ENCODE results near the gene PIK3R6.

The PIK3R6 gene

GRCh38 chr17:8835631-8836364, 31.7 kb downstream of the PIK3R6 start:
- Histone ChIP-seq H3K27ac (ENCODE audit: insufficient read depth in 1 of 2, low read depth in 1 of 2, low read length in 2 of 2, poor library complexity in 1 of 2, severe bottlenecking in 2 of 2) (no peak overlapping the region), H3K4me3 (ENCODE audit: control insufficient read depth in 1 of 7, extremely low read depth in 1 of 7, insufficient read depth in 4 of 7, low read depth in 2 of 7, low read length in 6 of 7) (no peak overlapping the region), H3K36me3 (ENCODE audit: control insufficient read depth in 4 of 4, insufficient read depth in 4 of 4, low read length in 3 of 4) (peaks cover 0 to 44% (median 16%) of the 10 kb centered on the region in 4 experiments), H3K27me3 (replicated peaks in 2 of 5; ENCODE audit: control insufficient read depth in 4 of 5, insufficient read depth in 5 of 5, low read length in 4 of 5) (no peaks in the 10 kb centered on the region), H3K9me3 (ENCODE audit: control extremely low read depth in 1 of 5, control insufficient read depth in 4 of 5, insufficient read depth in 2 of 5, low read depth in 1 of 5, low read length in 4 of 5) (no peaks in the 10 kb centered on the region), H3K4me1 (ENCODE audit: control extremely low read depth in 1 of 4, control insufficient read depth in 4 of 4, insufficient read depth in 4 of 4, low read length in 3 of 4) (no peaks in the 10 kb centered on the region)
- CTCF ChIA-PET, result interaction anchor here (0.8 kb wide), 1 partner anchor 14 kb away, joined by 3 read pairs; no protein-coding TSS in a partner anchor
- POLR2A ChIA-PET, result no interaction called here
- no peak for DNase-seq
- WGBS (ENCODE audit: insufficient coverage), result 91% methylated on average over 6 of the region's 6 CpGs

GRCh38 chr17:8835106-8835505, 32.4 kb downstream of the PIK3R6 start:
- Histone ChIP-seq H3K27ac (ENCODE audit: insufficient read depth in 1 of 2, low read depth in 1 of 2, low read length in 2 of 2, poor library complexity in 1 of 2, severe bottlenecking in 2 of 2) (no peak overlapping the region), H3K36me3 (ENCODE audit: control insufficient read depth in 4 of 4, insufficient read depth in 4 of 4, low read length in 3 of 4) (peaks cover 0 to 44% (median 16%) of the 10 kb centered on the region in 4 experiments), H3K9me3 (ENCODE audit: control extremely low read depth in 1 of 5, control insufficient read depth in 4 of 5, insufficient read depth in 2 of 5, low read depth in 1 of 5, low read length in 4 of 5) (no peaks in the 10 kb centered on the region), H3K4me1 (ENCODE audit: control extremely low read depth in 1 of 4, control insufficient read depth in 4 of 4, insufficient read depth in 4 of 4, low read length in 3 of 4) (no peaks in the 10 kb centered on the region), H3K4me3 (ENCODE audit: control insufficient read depth in 1 of 7, extremely low read depth in 1 of 7, insufficient read depth in 4 of 7, low read depth in 2 of 7, low read length in 6 of 7) (no peak overlapping the region), H3K27me3 (replicated peaks in 2 of 5; ENCODE audit: control insufficient read depth in 4 of 5, insufficient read depth in 5 of 5, low read length in 4 of 5) (no peaks in the 10 kb centered on the region)
- ChIA-PET POLR2A (no interaction called here), CTCF (interaction anchor here (0.8 to 1.2 kb wide), 2 partner anchors 8 to 14 kb away, joined by 3 read pairs; no protein-coding TSS in a partner anchor)
- DNase-seq, result no peak
- 94% methylated on average over 13 of the region's 14 CpGs for WGBS (ENCODE audit: insufficient coverage)

- H3K27me3 ChIP-seq (replicated peaks in 2 of 5; ENCODE audit: control insufficient read depth in 4 of 5, insufficient read depth in 5 of 5, low read length in 4 of 5), result no peaks in the 10 kb centered on the region
- ChIA-PET POLR2A (no interaction called here), CTCF (interaction anchor here (0.9 to 1.6 kb wide), 6 partner anchors 9 to 76 kb away, joined by 3 to 4 read pairs (median 4); no protein-coding TSS in a partner anchor)
- H3K27ac ChIP-seq (ENCODE audit: insufficient read depth in 1 of 2, low read depth in 1 of 2, low read length in 2 of 2, poor library complexity in 1 of 2, severe bottlenecking in 2 of 2), result no peak overlapping the region
- no peaks in the 10 kb centered on the region for H3K9me3 ChIP-seq (ENCODE audit: control extremely low read depth in 1 of 5, control insufficient read depth in 4 of 5, insufficient read depth in 2 of 5, low read depth in 1 of 5, low read length in 4 of 5)
- peak in 2 of 3 donors; percentile 13 to 21 for DNase-seq
- peaks cover 2 to 35% (median 14%) of the 10 kb centered on the region in 4 experiments for H3K36me3 ChIP-seq (ENCODE audit: control insufficient read depth in 4 of 4, insufficient read depth in 4 of 4, low read length in 3 of 4)
- no peak overlapping the region for H3K4me3 ChIP-seq (ENCODE audit: control insufficient read depth in 1 of 7, extremely low read depth in 1 of 7, insufficient read depth in 4 of 7, low read depth in 2 of 7, low read length in 6 of 7)
- H3K4me1 ChIP-seq (ENCODE audit: control extremely low read depth in 1 of 4, control insufficient read depth in 4 of 4, insufficient read depth in 4 of 4, low read length in 3 of 4), result no peaks in the 10 kb centered on the region
- 86% methylated on average over 32 of the region's 33 CpGs for WGBS (ENCODE audit: insufficient coverage)
Measured at GRCh38 chr17:8832711-8833352, 34.6 kb downstream of the PIK3R6 start.

- POLR2A ChIA-PET, result no interaction called here
- Histone ChIP-seq H3K27ac (ENCODE audit: insufficient read depth in 1 of 2, low read depth in 1 of 2, low read length in 2 of 2, poor library complexity in 1 of 2, severe bottlenecking in 2 of 2) (no peak overlapping the region), H3K27me3 (replicated peaks in 2 of 5; ENCODE audit: control insufficient read depth in 4 of 5, insufficient read depth in 5 of 5, low read length in 4 of 5) (no peaks in the 10 kb centered on the region), H3K4me1 (ENCODE audit: control extremely low read depth in 1 of 4, control insufficient read depth in 4 of 4, insufficient read depth in 4 of 4, low read length in 3 of 4) (no peaks in the 10 kb centered on the region), H3K36me3 (ENCODE audit: control insufficient read depth in 4 of 4, insufficient read depth in 4 of 4, low read length in 3 of 4) (peaks cover 2 to 25% (median 15%) of the 10 kb centered on the region in 4 experiments), H3K4me3 (ENCODE audit: control insufficient read depth in 1 of 7, extremely low read depth in 1 of 7, insufficient read depth in 4 of 7, low read depth in 2 of 7, low read length in 6 of 7) (no peak overlapping the region), H3K9me3 (ENCODE audit: control extremely low read depth in 1 of 5, control insufficient read depth in 4 of 5, insufficient read depth in 2 of 5, low read depth in 1 of 5, low read length in 4 of 5) (no peaks in the 10 kb centered on the region)
- WGBS (ENCODE audit: insufficient coverage), result 93% methylated on average over 7 of the region's 7 CpGs
- no peak for DNase-seq
- CTCF ChIA-PET, result interaction anchor here (0.9 kb wide), 1 partner anchor 28 kb away, joined by 3 read pairs; no protein-coding TSS in a partner anchor
Measured at GRCh38 chr17:8831234-8831849, 36.1 kb downstream of the PIK3R6 start.

- ChIA-PET POLR2A (no interaction called here), CTCF (interaction anchor here (1.4 kb wide), 1 partner anchor 61 kb away, joined by 4 read pairs; no protein-coding TSS in a partner anchor)
- Histone ChIP-seq H3K27me3 (replicated peaks in 2 of 5; ENCODE audit: control insufficient read depth in 4 of 5, insufficient read depth in 5 of 5, low read length in 4 of 5) (no peaks in the 10 kb centered on the region), H3K4me1 (ENCODE audit: control extremely low read depth in 1 of 4, control insufficient read depth in 4 of 4, insufficient read depth in 4 of 4, low read length in 3 of 4) (no peaks in the 10 kb centered on the region), H3K27ac (ENCODE audit: insufficient read depth in 1 of 2, low read depth in 1 of 2, low read length in 2 of 2, poor library complexity in 1 of 2, severe bottlenecking in 2 of 2) (no peak overlapping the region), H3K36me3 (ENCODE audit: control insufficient read depth in 4 of 4, insufficient read depth in 4 of 4, low read length in 3 of 4) (peaks cover 2 to 13% (median 7%) of the 10 kb centered on the region in 4 experiments), H3K9me3 (ENCODE audit: control extremely low read depth in 1 of 5, control insufficient read depth in 4 of 5, insufficient read depth in 2 of 5, low read depth in 1 of 5, low read length in 4 of 5) (no peaks in the 10 kb centered on the region), H3K4me3 (ENCODE audit: control insufficient read depth in 1 of 7, extremely low read depth in 1 of 7, insufficient read depth in 4 of 7, low read depth in 2 of 7, low read length in 6 of 7) (no peak overlapping the region)
- WGBS (ENCODE audit: insufficient coverage), result 98% methylated on average over 10 of the region's 10 CpGs
- DNase-seq, result no peak
Measured at GRCh38 chr17:8830141-8830540, 37.3 kb downstream of the PIK3R6 start.

GRCh38 chr17:8829036-8829941, 38.2 kb downstream of the PIK3R6 start:
- peaks cover 2 to 9% (median 5%) of the 10 kb centered on the region in 4 experiments for H3K36me3 ChIP-seq (ENCODE audit: control insufficient read depth in 4 of 4, insufficient read depth in 4 of 4, low read length in 3 of 4)
- H3K4me3 ChIP-seq (ENCODE audit: control insufficient read depth in 1 of 7, extremely low read depth in 1 of 7, insufficient read depth in 4 of 7, low read depth in 2 of 7, low read length in 6 of 7), result no peak overlapping the region
- no peak overlapping the region for H3K27ac ChIP-seq (ENCODE audit: insufficient read depth in 1 of 2, low read depth in 1 of 2, low read length in 2 of 2, poor library complexity in 1 of 2, severe bottlenecking in 2 of 2)
- no peaks in the 10 kb centered on the region for H3K27me3 ChIP-seq (replicated peaks in 2 of 5; ENCODE audit: control insufficient read depth in 4 of 5, insufficient read depth in 5 of 5, low read length in 4 of 5)
- no peaks in the 10 kb centered on the region for H3K4me1 ChIP-seq (ENCODE audit: control extremely low read depth in 1 of 4, control insufficient read depth in 4 of 4, insufficient read depth in 4 of 4, low read length in 3 of 4)
- 97% methylated on average over 13 of the region's 16 CpGs for WGBS (ENCODE audit: insufficient coverage)
- ChIA-PET CTCF (interaction anchor here (1.4 kb wide), 1 partner anchor 62 kb away, joined by 4 read pairs; no protein-coding TSS in a partner anchor), POLR2A (no interaction called here)
- peaks cover 0 to 4% (median 0%) of the 10 kb centered on the region in 5 experiments for H3K9me3 ChIP-seq (ENCODE audit: control extremely low read depth in 1 of 5, control insufficient read depth in 4 of 5, insufficient read depth in 2 of 5, low read depth in 1 of 5, low read length in 4 of 5)
- DNase-seq, result no peak
